PC-9 (cell line): ENCODE measurements around the gene HSD3B7. TPM values are rescaled to one million over a fixed set of nuclear protein-coding genes. Genes with fewer than 3 reads are reported as not detected.

Experiments used
- BruUV-seq: library from RNA; stranded (reverse); fragments of 400-500 nt; replicated peaks from 2 replicates; lab custom pipeline; 2021; lab: Mats Ljungman, UMichigan
- CTCF ChIA-PET: fragments of 300-600 bp; sonication (Branson Sonifier 250); formaldehyde crosslinking; loops from one replicate; lab custom pipeline; 2022; ENCODE audit warnings: antibody characterized with exemption; lab: Charles Lee
- POLR2A ChIA-PET: fragments of 300-600 bp; sonication (Branson Sonifier 250); formaldehyde crosslinking; loops from one replicate; lab custom pipeline; 2022; ENCODE audit warnings: antibody characterized with exemption; ENCODE audit not compliant: unreplicated experiment; lab: Charles Lee
- DNase-seq, 2 experiments: peaks; one replicate each; pipeline versions ENCODE4 v3.0.0 to v3.0.0-alpha.2; 2015 to 2022; ENCODE audit warnings: mixed read lengths in 1 of 2
- H2AFZ ChIP-seq: fragments of 200-600 bp; sonication (generic); 2 replicates; pipeline ENCODE4 v1.8.1; 2017; ENCODE audit warnings: antibody characterized with exemption
- H3F3A ChIP-seq: fragments of 200-600 bp; sonication (generic); 2 replicates; pipeline ENCODE4 v1.8.1; 2017; ENCODE audit warnings: antibody characterized with exemption, mild to moderate bottlenecking, low read depth; ENCODE audit not compliant: insufficient read depth
- H3K27ac ChIP-seq: fragments of 200-600 bp; sonication (generic); 2 replicates; pipeline ENCODE4 v1.6.1; 2016; ENCODE audit warnings: mixed run types
- H3K27me3 ChIP-seq: fragments of 200-600 bp; sonication (generic); 2 replicates; pipeline ENCODE4 v1.6.1; 2016; ENCODE audit warnings: low read depth, mixed run types; ENCODE audit not compliant: insufficient read depth
- H3K36me3 ChIP-seq: fragments of 200-600 bp; sonication (generic); 2 replicates; pipeline ENCODE4 v1.6.1; 2016; ENCODE audit warnings: low read depth, mixed run types
- H3K4me1 ChIP-seq: fragments of 200-600 bp; sonication (generic); replicated peaks from 2 replicates; pipeline ENCODE4 v1.6.1; 2016; ENCODE audit warnings: mixed run types; ENCODE audit not compliant: insufficient read depth
- H3K4me2 ChIP-seq: fragments of 200-600 bp; sonication (generic); 2 replicates; pipeline ENCODE4 v1.6.1; 2017; ENCODE audit warnings: mixed run types
- H3K4me3 ChIP-seq: fragments of 200-600 bp; sonication (generic); 2 replicates; pipeline ENCODE4 v1.6.1; 2016; ENCODE audit warnings: mixed run types
- H3K79me2 ChIP-seq: fragments of 200-600 bp; sonication (generic); 2 replicates; pipeline ENCODE4 v1.6.1; 2017; ENCODE audit warnings: low read depth, mixed run types
- H3K9me2 ChIP-seq: fragments of 200-600 bp; sonication (generic); 2 replicates; pipeline ENCODE4 v1.8.1; 2017; ENCODE audit warnings: mild to moderate bottlenecking; ENCODE audit not compliant: insufficient read depth
- H3K9me3 ChIP-seq: fragments of 200-600 bp; sonication (generic); 2 replicates; pipeline ENCODE4 v1.8.1; 2016; ENCODE audit warnings: low read depth; ENCODE audit not compliant: insufficient read depth
- H4K20me1 ChIP-seq: fragments of 200-600 bp; sonication (generic); 2 replicates; pipeline ENCODE4 v1.8.1; 2017; ENCODE audit not compliant: insufficient read depth
- CTCF ChIP-seq: fragments of 200-600 bp; sonication (generic); conservative IDR thresholded peaks from 2 replicates; pipeline ENCODE4 v1.6.1; 2017; ENCODE audit warnings: mixed run types, antibody characterized with exemption, mild to moderate bottlenecking, moderate library complexity
- EZH2 ChIP-seq: fragments of 200-600 bp; sonication (generic); IDR thresholded peaks from 2 replicates; pipeline ENCODE4 v1.8.0; 2017; ENCODE audit warnings: antibody characterized with exemption, low read depth
- intact Hi-C: fragments of 100-400 bp; cut with micrococcal nuclease; formaldehyde crosslinking; loops from one replicate; pipeline ENCODE4 v1.10.0; 2022; ENCODE audit not compliant: unreplicated experiment
- total RNA-seq: library from RNA; stranded (reverse); gene quantifications from 2 replicates; pipeline ENCODE4 v1.2.3, GENCODE V29; 2021

Gene HSD3B7
- total RNA-seq, 1 experiment from 2014 or later = 34.8 TPM

- H3K4me1 ChIP-seq = peaks cover 15% of the 10 kb centered on the region
- H2AFZ ChIP-seq = no peak overlapping the region
- DNase-seq = peak; percentile 90 to 92
- intact Hi-C loops = no loop called here
- peak overlapping the region; percentile 91 for H3K4me2 ChIP-seq
- no peaks in the 10 kb centered on the region for H3K79me2 ChIP-seq
- no peak for TF ChIP-seq EZH2
- TF ChIP-seq CTCF = no peak
- no peak overlapping the region for H3K27ac ChIP-seq
- ChIA-PET CTCF (interaction anchor here (0.6 kb wide), 2 partner anchors 23 to 191 kb away, joined by 3 to 9 read pairs; no protein-coding TSS in a partner anchor), POLR2A (no interaction called here)
- H3K9me3 ChIP-seq = no peaks in the 10 kb centered on the region
- no peaks in the 10 kb centered on the region for H3K27me3 ChIP-seq
- H3K4me3 ChIP-seq = peak overlapping the region; percentile 90
- H3F3A ChIP-seq = peaks cover 48% of the 10 kb centered on the region; the same call in 1 of the 2 replicates
- no TSS peak for BruUV-seq
- no peaks in the 10 kb centered on the region for H3K9me2 ChIP-seq
- H4K20me1 ChIP-seq = peaks cover 14% of the 10 kb centered on the region
- peaks cover 9% of the 10 kb centered on the region; the same call in 1 of the 2 replicates for H3K36me3 ChIP-seq
Observed at GRCh38 chr16:30947859-30948666, 36.9 kb upstream of the HSD3B7 start.

GRCh38 chr16:30948667-30949649 is 36.0 kb upstream of the HSD3B7 start, which contains the start of gene ORAI3:
ORAI3 (plus strand) TSS chr16:30949068; CDS start chr16:30949290, 222 bp downstream.
- Histone ChIP-seq H3F3A (peaks cover 49% of the 10 kb centered on the region; the same call in 1 of the 2 replicates), H3K9me3 (no peaks in the 10 kb centered on the region), H3K4me2 (peak within 1 kb of the TSS; percentile 91), H3K27ac (no peak within 1 kb of the TSS), H3K9me2 (no peaks in the 10 kb centered on the region), H4K20me1 (peaks cover 10% of the 10 kb centered on the region; the same call in 1 of the 2 replicates), H2AFZ (peak within 1 kb of the TSS; percentile 57; the same call in 1 of the 2 replicates), H3K79me2 (no peaks in the 10 kb centered on the region), H3K4me1 (peaks cover 15% of the 10 kb centered on the region), H3K36me3 (peaks cover 8% of the 10 kb centered on the region; the same call in 1 of the 2 replicates), H3K4me3 (peak within 1 kb of the TSS; percentile 90), H3K27me3 (no peaks in the 10 kb centered on the region)
- peak; percentile 53 to 73 for DNase-seq
- TF ChIP-seq CTCF (no peak), EZH2 (no peak)
- intact Hi-C loops = no loop called here
- TSS peak; percentile 11 for BruUV-seq
- CTCF ChIA-PET = no interaction called here
- POLR2A ChIA-PET = interaction anchor here (0.5 to 0.6 kb wide), 3 partner anchors 57 to 209 kb away, joined by 8 to 23 read pairs (median 12); a partner anchor contains a TSS
